Measurements from ENCODE around the gene FPGT.

DNA sequence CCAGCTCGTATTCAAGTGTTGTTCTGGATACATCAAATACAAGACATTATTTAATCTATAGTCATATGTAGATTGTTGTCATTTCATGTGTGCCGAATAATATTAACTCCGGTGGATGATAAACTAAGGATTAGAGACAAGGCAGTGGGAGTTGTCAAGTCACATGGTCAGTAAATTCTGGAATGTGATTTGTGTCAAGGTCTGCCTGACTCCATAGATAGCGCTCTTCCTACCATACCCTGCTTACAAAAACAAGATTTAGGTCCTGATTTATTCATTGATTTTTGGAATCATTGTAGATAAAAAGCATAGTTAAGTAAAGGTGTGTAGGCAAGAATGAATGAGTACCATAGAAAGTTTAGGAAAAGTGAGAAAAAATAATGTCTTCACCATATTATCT, 39.7 kb downstream of the FPGT start:
- TF ChIP-seq CTCF (IDR thresholded peaks at IDR 0.05) (no peak), POLR2A (IDR thresholded peaks at IDR 0.05) (no peak)
